Measurements from ENCODE around the gene SMAD6.

- TF ChIP-seq CTCF (IDR thresholded peaks at IDR 0.05) = no peak
- TF ChIP-seq EZH2 (IDR thresholded peaks at IDR 0.05; ENCODE audit: borderline replicate concordance, insufficient read depth, low read depth, low read length, poor library complexity, severe bottlenecking) = no peak
These were observed 19.8 kb upstream of the SMAD6 start for GRCh38 chr15:66682246-66682645.
